GM12891 (cell line): Measurements from ENCODE around the gene VPS13A.

Source experiments
- PAX5 ChIP-seq: IDR thresholded peaks from 2 replicates; pipeline ENCODE4 v1.6.1; 2011; ENCODE audit warnings: low read length, moderate library complexity, mild to moderate bottlenecking; ENCODE audit not compliant: insufficient read depth, severe bottlenecking
- POLR2A ChIP-seq: IDR thresholded peaks from 2 replicates; pipeline ENCODE4 v1.6.1; 2011; ENCODE audit warnings: low read depth, low read length, control low read depth
- POLR2AphosphoS5 ChIP-seq: IDR thresholded peaks from 2 replicates; pipeline ENCODE4 v1.6.1; 2011; ENCODE audit warnings: low read depth, low read length, control low read depth
- POU2F2 ChIP-seq: IDR thresholded peaks from 2 replicates; pipeline ENCODE4 v1.6.1; 2011; ENCODE audit warnings: low read depth, mild to moderate bottlenecking, control low read depth, low read length, moderate library complexity
- SPI1 ChIP-seq: IDR thresholded peaks from 2 replicates; pipeline ENCODE4 v1.6.1; 2011; ENCODE audit warnings: low read depth, low read length, control low read depth
- TAF1 ChIP-seq: IDR thresholded peaks from 2 replicates; pipeline ENCODE4 v1.6.1; 2011; ENCODE audit warnings: low read depth, low read length, control low read depth

- no peak for TF ChIP-seq POLR2A
- no peak for TF ChIP-seq POLR2AphosphoS5
- TF ChIP-seq TAF1, result no peak
- TF ChIP-seq SPI1, result no peak
- no peak for TF ChIP-seq POU2F2
- TF ChIP-seq PAX5, result no peak
Measured at GRCh38 chr9:77420641-77421040, 243.3 kb downstream of the VPS13A start.
